WTC11 (cell line): ENCODE data around the gene FOXO1. TPM values are rescaled to one million over a fixed set of nuclear protein-coding genes. Genes with fewer than 3 reads are reported as not detected.

Experiments used
- ATAC-seq: fragments of 200-7000 bp; cut with Tn5 transposase; 2 replicates; pipeline ENCODE4 v1.10.0; 2021; ENCODE audit warnings: mild to moderate bottlenecking, moderate library complexity
- CTCF ChIA-PET: fragments of 300-600 bp; sonication (Branson Sonifier 250); formaldehyde crosslinking; loops from one replicate; lab custom pipeline; 2021; ENCODE audit warnings: antibody characterized with exemption; lab: Charles Lee
- POLR2A ChIA-PET: fragments of 350-600 bp; sonication (Branson Sonifier 250); formaldehyde crosslinking; loops from one replicate; lab custom pipeline; 2021; ENCODE audit warnings: antibody characterized with exemption; lab: Charles Lee
- DNase-seq: peaks from one replicate; pipeline ENCODE4 v3.0.0; 2021; ENCODE audit warnings: low spot score
- H3K27ac Mint-ChIP-seq: 2 replicates; pipeline ENCODE4 v1.8.0; 2021; ENCODE audit warnings: mixed read lengths
- H3K27me3 Mint-ChIP-seq: 2 replicates; pipeline ENCODE4 v1.8.0; 2021; ENCODE audit warnings: low read depth, mild to moderate bottlenecking, moderate library complexity, mixed read lengths
- H3K36me3 Mint-ChIP-seq: 2 replicates; pipeline ENCODE4 v1.8.0; 2021; ENCODE audit warnings: mixed read lengths
- H3K4me1 Mint-ChIP-seq: 2 replicates; pipeline ENCODE4 v1.8.0; 2022; ENCODE audit warnings: mixed read lengths
- H3K4me3 Mint-ChIP-seq: 2 replicates; pipeline ENCODE4 v1.8.0; 2021; ENCODE audit warnings: mild to moderate bottlenecking, moderate library complexity, mixed read lengths
- H3K9me3 Mint-ChIP-seq: 2 replicates; pipeline ENCODE4 v1.8.0; 2021; ENCODE audit warnings: mixed read lengths
- ATF6 ChIP-seq: sonication (generic); formaldehyde crosslinking; IDR thresholded peaks from 2 replicates; pipeline ENCODE4 v1.8.1; 2023; ENCODE audit warnings: mild to moderate bottlenecking, missing genetic modification reagents
- CBFB ChIP-seq: sonication (generic); formaldehyde crosslinking; IDR thresholded peaks from 2 replicates; pipeline ENCODE4 v1.8.1; 2022; ENCODE audit warnings: mild to moderate bottlenecking, low read depth, missing genetic modification reagents
- CTCF ChIP-seq: fragments of 200-600 bp; IDR thresholded peaks from 2 replicates; pipeline ENCODE4 v1.8.0; 2022; ENCODE audit warnings: antibody characterized with exemption
- E2F1 ChIP-seq: sonication (generic); formaldehyde crosslinking; IDR thresholded peaks from 2 replicates; pipeline ENCODE4 v1.8.0; 2022; ENCODE audit warnings: mild to moderate bottlenecking, missing genetic modification reagents
- E2F5 ChIP-seq: sonication (generic); formaldehyde crosslinking; IDR thresholded peaks from 2 replicates; pipeline ENCODE4 v1.8.1; 2022; ENCODE audit warnings: mild to moderate bottlenecking, moderate library complexity, missing genetic modification reagents
- ELF4 ChIP-seq: sonication (generic); formaldehyde crosslinking; IDR thresholded peaks from 2 replicates; pipeline ENCODE4 v1.8.1; 2022; ENCODE audit warnings: low read depth, mild to moderate bottlenecking, moderate library complexity, missing genetic modification reagents
- ESRRA ChIP-seq: sonication (generic); formaldehyde crosslinking; IDR thresholded peaks from 2 replicates; pipeline ENCODE4 v1.8.1; 2022; ENCODE audit warnings: mild to moderate bottlenecking, missing genetic modification reagents, borderline replicate concordance
- GTF2I ChIP-seq: fragments of 250-450 bp; sonication (Bioruptor Pico); conservative IDR thresholded peaks from 2 replicates; pipeline ENCODE4 v1.4.0; 2021; ENCODE audit warnings: mild to moderate bottlenecking
- JAZF1 ChIP-seq: fragments of 250-450 bp; sonication (Bioruptor Pico); IDR thresholded peaks from 2 replicates; pipeline ENCODE4 v1.9.0; 2021; ENCODE audit warnings: moderate library complexity, mild to moderate bottlenecking, inconsistent platforms
- KAT7 ChIP-seq: sonication (generic); formaldehyde crosslinking; IDR thresholded peaks from 2 replicates; pipeline ENCODE4 v1.8.1; 2023; ENCODE audit warnings: missing genetic modification reagents, mild to moderate bottlenecking, borderline replicate concordance
- MAX ChIP-seq: sonication (generic); formaldehyde crosslinking; IDR thresholded peaks from 2 replicates; pipeline ENCODE4 v1.8.0; 2022; ENCODE audit warnings: mild to moderate bottlenecking, missing genetic modification reagents
- NFYB ChIP-seq: sonication (generic); formaldehyde crosslinking; conservative IDR thresholded peaks from 2 replicates; pipeline ENCODE4 v1.8.0; 2022; ENCODE audit warnings: low read depth, missing genetic modification reagents
- NR2C2 ChIP-seq: sonication (generic); formaldehyde crosslinking; IDR thresholded peaks from 2 replicates; pipeline ENCODE4 v1.8.0; 2022; ENCODE audit warnings: mild to moderate bottlenecking, missing genetic modification reagents
- OVOL2 ChIP-seq: fragments of 250-450 bp; sonication (Bioruptor Pico); IDR thresholded peaks from 2 replicates; pipeline ENCODE4 v1.9.0; 2021; ENCODE audit warnings: mild to moderate bottlenecking, borderline replicate concordance
- PRRX2 ChIP-seq: fragments of 250-450 bp; sonication (Bioruptor Pico); IDR thresholded peaks from 2 replicates; pipeline ENCODE4 v1.8.0; 2021; ENCODE audit warnings: mild to moderate bottlenecking
- RORB ChIP-seq: fragments of 250-450 bp; sonication (Bioruptor Pico); IDR thresholded peaks from 2 replicates; pipeline ENCODE4 v1.9.0; 2021; ENCODE audit warnings: mild to moderate bottlenecking
- SOX15 ChIP-seq: fragments of 250-450 bp; sonication (Bioruptor Pico); IDR thresholded peaks from 2 replicates; pipeline ENCODE4 v1.9.0; 2021; ENCODE audit warnings: mild to moderate bottlenecking
- STAT6 ChIP-seq: sonication (generic); formaldehyde crosslinking; conservative IDR thresholded peaks from 2 replicates; pipeline ENCODE4 v1.8.1; 2023; ENCODE audit warnings: mild to moderate bottlenecking, low read depth, missing genetic modification reagents, moderate library complexity
- TP53 ChIP-seq: sonication (generic); formaldehyde crosslinking; IDR thresholded peaks from 2 replicates; pipeline ENCODE4 v1.8.1; 2023; ENCODE audit warnings: mild to moderate bottlenecking, missing genetic modification reagents
- USF1 ChIP-seq: sonication (generic); formaldehyde crosslinking; IDR thresholded peaks from 2 replicates; pipeline ENCODE4 v1.8.0; 2022; ENCODE audit warnings: mild to moderate bottlenecking, missing genetic modification reagents
- USF2 ChIP-seq: sonication (generic); formaldehyde crosslinking; IDR thresholded peaks from 2 replicates; pipeline ENCODE4 v1.8.1; 2023; ENCODE audit warnings: mild to moderate bottlenecking, missing genetic modification reagents, moderate library complexity
- ZMAT4 ChIP-seq: fragments of 250-450 bp; sonication (Bioruptor Pico); IDR thresholded peaks from 2 replicates; pipeline ENCODE4 v1.9.0; 2021; ENCODE audit warnings: mild to moderate bottlenecking
- ZNF219 ChIP-seq: sonication (generic); formaldehyde crosslinking; IDR thresholded peaks from 2 replicates; pipeline ENCODE4 v1.8.0; 2023; ENCODE audit warnings: missing genetic modification reagents, mild to moderate bottlenecking, borderline replicate concordance
- ZNF317 ChIP-seq: sonication (generic); formaldehyde crosslinking; IDR thresholded peaks from 2 replicates; pipeline ENCODE4 v1.8.1; 2023; ENCODE audit warnings: low read depth, mild to moderate bottlenecking, moderate library complexity, missing genetic modification reagents, borderline replicate concordance
- ZNF416 ChIP-seq: fragments of 250-450 bp; sonication (Bioruptor Pico); IDR thresholded peaks from 2 replicates; pipeline ENCODE4 v1.9.0; 2021; ENCODE audit warnings: mild to moderate bottlenecking, inconsistent platforms
- ZNF671 ChIP-seq: fragments of 250-450 bp; sonication (Bioruptor Pico); IDR thresholded peaks from 2 replicates; pipeline ENCODE4 v1.8.0; 2021; ENCODE audit warnings: mild to moderate bottlenecking
- total RNA-seq: library from RNA; stranded (reverse); gene quantifications from 3 replicates; pipeline ENCODE4 v1.2.3, GENCODE V29; 2021

The FOXO1 gene
- total RNA-seq, 1 experiment from 2014 or later, result 37.9 TPM

- Mint-ChIP-seq H3K9me3 (peaks cover 19% of the 10 kb centered on the region), H3K4me1 (peaks cover 74% of the 10 kb centered on the region), H3K36me3 (peaks cover 20% of the 10 kb centered on the region), H3K4me3 (no peak overlapping the region), H3K27ac (peak overlapping the region; percentile 24; the same call in 1 of the 2 replicates), H3K27me3 (no peaks in the 10 kb centered on the region)
- TF ChIP-seq CBFB, result no peak
- TF ChIP-seq USF1 (CRISPR knock-in tag), result no peak
- TF ChIP-seq SOX15 (CRISPR knock-in tag), result no peak
- no peak for TF ChIP-seq STAT6 (CRISPR knock-in tag)
- TF ChIP-seq ZNF416 (CRISPR knock-in tag), result no peak
- no peak for TF ChIP-seq RORB
- no peak for TF ChIP-seq TP53 (CRISPR knock-in tag)
- no peak for TF ChIP-seq PRRX2 (CRISPR knock-in tag)
- no peak for TF ChIP-seq ELF4 (CRISPR knock-in tag)
- no peak for TF ChIP-seq NR2C2 (CRISPR knock-in tag)
- no peak for TF ChIP-seq GTF2I (CRISPR knock-in tag)
- TF ChIP-seq MAX (CRISPR knock-in tag), result no peak
- no peak for TF ChIP-seq NFYB (CRISPR knock-in tag)
- TF ChIP-seq E2F5 (CRISPR knock-in tag), result no peak
- TF ChIP-seq USF2, result no peak
- TF ChIP-seq OVOL2 (CRISPR knock-in tag), result no peak
- no peak for TF ChIP-seq ESRRA (CRISPR knock-in tag)
- TF ChIP-seq ZMAT4 (CRISPR knock-in tag), result no peak
- no peak for TF ChIP-seq JAZF1 (CRISPR knock-in tag)
- TF ChIP-seq ZNF317 (CRISPR knock-in tag), result no peak
- no peak for ATAC-seq
- DNase-seq, result no peak
- POLR2A ChIA-PET, result no interaction called here
- CTCF ChIA-PET, result no interaction called here
Measured at GRCh38 chr13:40580566-40581276, 85.7 kb downstream of the FOXO1 start.

- POLR2A ChIA-PET, result no interaction called here
- H3K4me3 Mint-ChIP-seq, result no peak overlapping the region
- CTCF ChIA-PET, result no interaction called here
- no peak for DNase-seq
- peaks cover 76% of the 10 kb centered on the region for H3K4me1 Mint-ChIP-seq
- H3K36me3 Mint-ChIP-seq, result peaks cover 16% of the 10 kb centered on the region
- H3K27me3 Mint-ChIP-seq, result no peaks in the 10 kb centered on the region
- peak overlapping the region; percentile 8; the same call in 1 of the 2 replicates for H3K27ac Mint-ChIP-seq
- peaks cover 16% of the 10 kb centered on the region for H3K9me3 Mint-ChIP-seq
- ATAC-seq, result peak; percentile 27
- TF ChIP-seq CTCF (no peak), ATF6 (CRISPR knock-in tag) (no peak), ZNF671 (CRISPR knock-in tag) (no peak), KAT7 (CRISPR knock-in tag) (no peak), ZNF219 (no peak), ZNF416 (CRISPR knock-in tag) (no peak), E2F1 (no peak)
Measured at GRCh38 chr13:40579535-40579934, 86.9 kb downstream of the FOXO1 start.
